Measurements from ENCODE around the gene DRC7. TPM values are rescaled to one million over a fixed set of nuclear protein-coding genes. Genes with fewer than 3 reads are reported as not detected.

Gene DRC7
- total RNA-seq, 2 donors from 2014 or later, result not detected

Small RNA genes lying within 50 kb of the gene (microRNA-seq; reads per million reads assigned to microRNA genes)
- gene MIR6772 (ENCODE audit: borderline microRNAs expressed in 2 of 2), result 0 to 0.32 reads per million in 2 donors

Other genes starting within 250 kb of the DRC7 start
- 10 to 100 TPM; 23.5 to 33.4 TPM for gene CIAPIN1, start 247.4 kb upstream of the DRC7 start, total RNA-seq
- gene COQ9, start 247.3 kb upstream of the DRC7 start, total RNA-seq, result 10 to 100 TPM; 30.1 to 39.6 TPM
- gene POLR2C, start 232.1 kb upstream of the DRC7 start, total RNA-seq, result 10 to 100 TPM; 39.4 to 40.3 TPM
- gene DOK4, start 208.3 kb upstream of the DRC7 start, total RNA-seq, result 10 to 100 TPM; 29.2 to 31.1 TPM
- gene CCDC102A, start 158.2 kb upstream of the DRC7 start, total RNA-seq, result 10 to 100 TPM; 16.9 to 18.3 TPM
- under 1 TPM; 0.05 to 0.32 TPM for gene ADGRG5, start 152.2 kb upstream of the DRC7 start, total RNA-seq
- 10 to 100 TPM; 28.0 to 28.5 TPM for gene ADGRG1, start 66.2 kb upstream of the DRC7 start, total RNA-seq
- 10 to 100 TPM in 1 of 2 donors, 1 to 10 TPM in 1; 6.8 to 10.4 TPM for gene ADGRG3, start 26.5 kb upstream of the DRC7 start, total RNA-seq
- 10 to 100 TPM in 1 of 2 donors, 1 to 10 TPM in 1; 9.1 to 12.8 TPM for gene KATNB1, start 41.0 kb downstream of the DRC7 start, total RNA-seq
- gene KIFC3, start 107.7 kb downstream of the DRC7 start, total RNA-seq, result 10 to 100 TPM; 63.9 to 67.7 TPM